CD4-positive, alpha-beta T cell (primary cell): ENCODE measurements around the gene CDKN1C. TPM values are rescaled to one million over a fixed set of nuclear protein-coding genes. Genes with fewer than 3 reads are reported as not detected.

Experiments
- ATAC-seq: fragments of 200-7000 bp; cut with Tn5 transposase; one replicate; pipeline ENCODE4 v1.10.0; 2022; ENCODE audit warnings: mild to moderate bottlenecking; ENCODE audit not compliant: poor library complexity
- CTCF ChIA-PET: fragments of 350-600 bp; sonication (Branson Sonifier 250); formaldehyde crosslinking; loops from one replicate; lab custom pipeline; 2021; ENCODE audit warnings: antibody characterized with exemption, inconsistent platforms; lab: Charles Lee
- POLR2A ChIA-PET: fragments of 350-600 bp; sonication (Branson Sonifier 250); formaldehyde crosslinking; loops from one replicate; lab custom pipeline; 2021; ENCODE audit warnings: antibody characterized with exemption, inconsistent platforms; lab: Charles Lee
- DNase-seq, 14 experiments: peaks; one replicate each; pipeline ENCODE4 v3.0.0-alpha.2; 2013 to 2020; ENCODE audit warnings: mixed read lengths in 2 of 14
- H3K27ac ChIP-seq, 2 donors: one replicate each; pipeline versions ENCODE4 v1.5.1 to v1.7.0; 2013; ENCODE audit warnings: low read length in 2 of 2, low read depth in 1 of 2, mild to moderate bottlenecking in 1 of 2
- H3K27me3 ChIP-seq, 2 experiments: 1 replicate in 1 of 2; 2 replicates in 1 of 2; pipeline versions ENCODE4 v1.6.1 to v1.7.0; 2013; ENCODE audit warnings: low read length in 2 of 2, control low read depth in 1 of 2, mild to moderate bottlenecking in 1 of 2, moderate library complexity in 1 of 2; ENCODE audit not compliant: insufficient read depth in 2 of 2, control insufficient read depth in 1 of 2
- H3K36me3 ChIP-seq: one replicate; pipeline ENCODE4 v1.6.1; 2013; ENCODE audit warnings: low read length, control low read depth; ENCODE audit not compliant: insufficient read depth
- H3K4me1 ChIP-seq: one replicate; pipeline ENCODE4 v1.6.1; 2013; ENCODE audit warnings: low read length, control low read depth; ENCODE audit not compliant: insufficient read depth
- H3K4me3 ChIP-seq: one replicate; pipeline ENCODE4 v1.5.1; 2013; ENCODE audit warnings: mild to moderate bottlenecking, low read length, moderate library complexity
- H3K9me3 ChIP-seq, 2 experiments: 1 replicate in 1 of 2; 2 replicates in 1 of 2; pipeline versions ENCODE4 v1.6.1 to v1.7.0; 2013; ENCODE audit warnings: low read length in 2 of 2, mild to moderate bottlenecking in 2 of 2, control low read depth in 1 of 2, moderate library complexity in 1 of 2; ENCODE audit not compliant: control insufficient read depth in 1 of 2, insufficient read depth in 1 of 2
- H3K27ac Mint-ChIP-seq: one replicate; pipeline ENCODE4 v1.8.0; 2020; ENCODE audit warnings: mixed read lengths
- H3K27me3 Mint-ChIP-seq: one replicate; pipeline ENCODE4 v1.8.0; 2021; ENCODE audit warnings: mixed read lengths
- H3K36me3 Mint-ChIP-seq: one replicate; pipeline ENCODE4 v1.8.0; 2021; ENCODE audit warnings: low read depth, mixed read lengths
- H3K4me1 Mint-ChIP-seq: one replicate; pipeline ENCODE4 v1.8.0; 2021; ENCODE audit warnings: low read depth, mixed read lengths
- H3K4me3 Mint-ChIP-seq: one replicate; pipeline ENCODE4 v1.8.0; 2020; ENCODE audit warnings: mild to moderate bottlenecking, mixed read lengths
- H3K9me3 Mint-ChIP-seq: one replicate; pipeline ENCODE4 v1.8.0; 2020; ENCODE audit warnings: mixed read lengths
- intact Hi-C, 2 experiments: fragments of 100-400 bp; cut with DNase I in 1 of 2; cut with micrococcal nuclease in 1 of 2; formaldehyde crosslinking; loops; one replicate each; pipeline versions ENCODE4 v1.15.1 to v1.9.0; 2023 to 2025; cut with DNase I, micrococcal nuclease
- total RNA-seq, 174 experiments: library from RNA in 2 of 174; stranded (reverse) in 2 of 174; gene quantifications; one replicate each; pipeline ENCODE4 v1.2.3 and lab custom pipeline; 2021 to 2026
- TF ChIP-seq, protein P1 (sequence below): fragments of 200-600 bp; IDR thresholded peaks from one replicate; pipeline ENCODE4 v1.8.0; 2022; ENCODE audit warnings: antibody characterized with exemption, mild to moderate bottlenecking

The CDKN1C gene
- total RNA-seq, 2 experiments from 2014 or later = 1.9 to 2.5 TPM

DNA sequence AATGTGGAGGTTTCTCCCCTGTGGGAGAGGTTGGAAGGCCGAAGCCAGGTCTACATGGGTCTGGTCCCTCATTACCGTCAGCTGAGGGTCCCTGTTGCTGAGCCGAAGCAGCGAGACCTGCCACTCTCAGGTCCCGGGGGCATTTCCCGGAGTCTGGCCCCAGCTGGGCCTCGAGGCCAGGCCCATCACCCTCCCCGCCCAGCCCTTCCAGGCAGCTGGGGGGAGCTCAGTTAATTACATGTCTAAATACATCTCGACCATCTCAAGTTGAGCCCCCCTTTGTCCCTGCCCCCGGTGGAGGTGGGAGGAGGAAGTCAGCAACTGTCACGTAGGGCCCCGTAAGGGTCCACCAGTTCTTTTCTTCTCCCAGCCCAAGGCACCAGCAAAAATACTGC lies 3.6 kb downstream of the CDKN1C start:
- POLR2A ChIA-PET = no interaction called here
- Mint-ChIP-seq H3K4me3 (no peak overlapping the region), H3K36me3 (no peaks in the 10 kb centered on the region), H3K9me3 (no peaks in the 10 kb centered on the region), H3K4me1 (peaks cover 4% of the 10 kb centered on the region), H3K27me3 (no peaks in the 10 kb centered on the region), H3K27ac (no peak overlapping the region)
- Histone ChIP-seq H3K27me3 (peaks cover 0 to 4% of the 10 kb centered on the region in 2 experiments), H3K36me3 (no peaks in the 10 kb centered on the region), H3K27ac (no peak overlapping the region), H3K4me3 (no peak overlapping the region), H3K4me1 (peaks cover 17% of the 10 kb centered on the region), H3K9me3 (peaks cover 0 to 10% of the 10 kb centered on the region in 2 experiments)
- TF ChIP-seq, protein P1, sequence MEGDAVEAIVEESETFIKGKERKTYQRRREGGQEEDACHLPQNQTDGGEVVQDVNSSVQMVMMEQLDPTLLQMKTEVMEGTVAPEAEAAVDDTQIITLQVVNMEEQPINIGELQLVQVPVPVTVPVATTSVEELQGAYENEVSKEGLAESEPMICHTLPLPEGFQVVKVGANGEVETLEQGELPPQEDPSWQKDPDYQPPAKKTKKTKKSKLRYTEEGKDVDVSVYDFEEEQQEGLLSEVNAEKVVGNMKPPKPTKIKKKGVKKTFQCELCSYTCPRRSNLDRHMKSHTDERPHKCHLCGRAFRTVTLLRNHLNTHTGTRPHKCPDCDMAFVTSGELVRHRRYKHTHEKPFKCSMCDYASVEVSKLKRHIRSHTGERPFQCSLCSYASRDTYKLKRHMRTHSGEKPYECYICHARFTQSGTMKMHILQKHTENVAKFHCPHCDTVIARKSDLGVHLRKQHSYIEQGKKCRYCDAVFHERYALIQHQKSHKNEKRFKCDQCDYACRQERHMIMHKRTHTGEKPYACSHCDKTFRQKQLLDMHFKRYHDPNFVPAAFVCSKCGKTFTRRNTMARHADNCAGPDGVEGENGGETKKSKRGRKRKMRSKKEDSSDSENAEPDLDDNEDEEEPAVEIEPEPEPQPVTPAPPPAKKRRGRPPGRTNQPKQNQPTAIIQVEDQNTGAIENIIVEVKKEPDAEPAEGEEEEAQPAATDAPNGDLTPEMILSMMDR = no peak
- CTCF ChIA-PET = interaction anchor here (1.6 kb wide), 1 partner anchor 349 kb away, joined by 5 read pairs; no protein-coding TSS in a partner anchor
- DNase-seq (no peak), ATAC-seq (no peak)
- intact Hi-C loops = loop anchor here in 1 of 2 experiments (10.0 kb wide), 1 partner anchor 543 kb away; no protein-coding TSS in a partner anchor

DNA sequence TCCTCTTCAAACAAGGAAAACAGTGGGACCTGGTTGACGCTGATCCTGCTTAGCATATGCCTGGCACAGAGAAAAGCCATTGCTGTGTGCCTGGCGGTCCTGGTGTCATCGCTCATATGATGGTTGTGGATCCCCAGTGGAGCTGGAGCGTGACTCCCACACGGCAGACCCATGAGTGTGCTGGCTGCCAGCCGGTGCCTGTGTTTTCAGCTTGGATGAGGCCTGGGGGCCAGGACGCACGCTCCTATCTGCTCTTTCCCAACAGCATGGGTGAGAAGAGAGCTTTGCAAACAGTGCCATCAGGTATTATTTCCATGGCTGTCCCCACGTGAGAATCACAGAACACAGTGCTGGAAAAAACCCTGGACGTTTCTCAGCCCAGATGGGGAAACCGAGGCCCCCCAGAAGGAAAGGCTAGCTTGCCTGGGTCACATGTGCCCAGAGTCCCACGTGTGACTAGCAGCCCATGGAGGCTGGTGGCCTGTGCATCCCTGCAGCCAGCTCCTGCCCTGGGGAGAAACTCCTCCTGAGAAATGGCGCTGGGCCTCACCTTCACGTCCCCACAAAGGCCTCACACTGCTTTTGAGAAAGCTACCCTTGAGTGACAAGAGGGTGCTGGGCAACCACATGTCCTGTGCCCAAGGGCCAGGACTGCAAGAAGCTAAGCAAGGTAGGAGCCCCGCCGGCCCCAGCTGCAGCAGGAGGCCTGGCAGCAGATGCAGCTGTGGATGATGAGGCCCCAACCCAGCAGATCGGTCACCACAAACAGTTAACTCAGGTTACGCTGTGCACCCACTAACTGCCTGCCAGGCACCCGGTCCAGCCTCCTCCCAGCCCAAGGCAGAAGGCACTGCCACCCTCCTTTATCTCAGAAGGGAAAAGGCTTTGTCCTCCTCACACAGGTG lies 4.2 kb downstream of the CDKN1C start:
- Mint-ChIP-seq H3K27ac (no peak overlapping the region), H3K4me3 (peak overlapping the region; percentile 42), H3K36me3 (no peaks in the 10 kb centered on the region), H3K4me1 (no peaks in the 10 kb centered on the region), H3K9me3 (no peaks in the 10 kb centered on the region), H3K27me3 (no peaks in the 10 kb centered on the region)
- peaks cover 0 to 14% of the 10 kb centered on the region in 2 experiments for H3K9me3 ChIP-seq
- H3K4me3 ChIP-seq = no peak overlapping the region
- ChIA-PET CTCF (interaction anchor here (1.6 kb wide), 1 partner anchor 348 kb away, joined by 5 read pairs; no protein-coding TSS in a partner anchor), POLR2A (no interaction called here)
- TF ChIP-seq, protein P1 = no peak
- H3K36me3 ChIP-seq = no peaks in the 10 kb centered on the region
- ATAC-seq (no peak), DNase-seq (no peak)
- H3K27ac ChIP-seq = no peak overlapping the region
- intact Hi-C loops = loop anchor here in 1 of 2 experiments (10.0 kb wide), 1 partner anchor 543 kb away; no protein-coding TSS in a partner anchor
- H3K27me3 ChIP-seq = peaks cover 0 to 4% of the 10 kb centered on the region in 2 experiments
- peaks cover 12% of the 10 kb centered on the region for H3K4me1 ChIP-seq

DNA sequence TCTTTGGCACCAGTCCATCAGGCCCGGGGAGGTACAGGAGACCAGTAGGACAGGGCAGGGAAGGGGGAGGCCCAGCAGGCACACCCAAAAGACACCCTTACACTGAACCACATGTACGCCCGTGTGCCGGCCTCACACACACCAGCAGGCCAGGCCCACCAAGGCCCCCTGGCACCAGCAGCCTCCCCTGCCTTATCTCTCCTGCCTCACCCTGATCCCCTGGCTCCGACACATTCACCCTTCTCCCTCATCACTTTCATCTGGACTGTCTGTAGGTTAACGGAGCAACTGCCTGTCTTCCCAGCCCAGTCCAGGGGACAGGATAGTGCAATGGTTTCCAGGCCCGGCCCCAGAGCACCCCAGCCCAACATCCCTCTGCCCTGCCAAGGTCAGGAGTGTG lies 4.9 kb downstream of the CDKN1C start:
- H3K4me3 Mint-ChIP-seq = no peak overlapping the region
- no peaks in the 10 kb centered on the region for H3K9me3 Mint-ChIP-seq
- ChIA-PET POLR2A (no interaction called here), CTCF (no interaction called here)
- no peaks in the 10 kb centered on the region for H3K27me3 Mint-ChIP-seq
- H3K4me1 ChIP-seq = peaks cover 10% of the 10 kb centered on the region
- DNase-seq = no peak
- no peak overlapping the region for H3K27ac ChIP-seq
- intact Hi-C loops = loop anchor here in 1 of 2 experiments (10.0 kb wide), 1 partner anchor 544 kb away; no protein-coding TSS in a partner anchor
- H3K4me3 ChIP-seq = no peak overlapping the region
- H3K4me1 Mint-ChIP-seq = no peaks in the 10 kb centered on the region
- peaks cover 0 to 4% of the 10 kb centered on the region in 2 experiments for H3K27me3 ChIP-seq
- no peaks in the 10 kb centered on the region for H3K36me3 ChIP-seq
- no peaks in the 10 kb centered on the region for H3K36me3 Mint-ChIP-seq
- H3K9me3 ChIP-seq = peaks cover 0 to 14% of the 10 kb centered on the region in 2 experiments
- TF ChIP-seq, protein P1 = no peak
- no peak overlapping the region for H3K27ac Mint-ChIP-seq
- no peak for ATAC-seq
